ENCODE measurements around the gene TMTC1.

DNA sequence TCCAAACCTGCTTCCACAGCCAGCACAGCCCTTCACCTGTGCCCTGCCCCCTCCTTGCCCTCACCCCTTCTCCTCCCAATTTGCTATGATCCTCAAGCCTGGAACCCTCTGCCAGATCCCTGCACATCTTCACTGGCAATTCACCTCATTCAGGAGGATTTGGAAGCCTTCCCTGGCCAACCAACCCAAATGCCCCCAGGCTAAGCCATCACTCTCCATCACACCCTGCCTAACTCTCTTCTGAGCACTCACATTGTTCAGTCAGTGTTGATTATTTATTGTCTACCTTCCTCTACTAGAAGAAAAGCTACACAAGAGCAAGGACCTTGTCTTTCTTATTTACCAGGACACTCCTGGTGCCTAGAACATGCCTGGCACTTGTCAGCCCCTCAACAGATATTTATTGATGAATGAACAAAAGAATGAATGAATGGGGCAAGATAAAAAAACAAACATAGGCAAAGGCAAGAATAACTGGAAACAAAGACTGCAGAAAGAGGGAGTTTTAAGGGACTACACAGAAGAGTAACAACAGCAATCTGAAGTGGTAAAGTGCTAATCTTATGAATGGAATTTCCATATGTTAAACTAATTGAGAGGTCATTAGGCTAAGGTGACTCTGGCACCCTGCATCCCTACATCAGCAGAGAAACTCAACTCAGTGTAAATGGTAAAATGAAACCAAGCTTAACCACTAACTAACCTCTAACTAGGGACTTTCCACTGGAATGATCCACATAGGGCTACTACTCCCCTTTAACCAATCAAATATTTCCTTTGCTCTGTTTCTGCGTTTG lies 33.4 kb downstream of the TMTC1 start:
- TF ChIP-seq, protein P1, sequence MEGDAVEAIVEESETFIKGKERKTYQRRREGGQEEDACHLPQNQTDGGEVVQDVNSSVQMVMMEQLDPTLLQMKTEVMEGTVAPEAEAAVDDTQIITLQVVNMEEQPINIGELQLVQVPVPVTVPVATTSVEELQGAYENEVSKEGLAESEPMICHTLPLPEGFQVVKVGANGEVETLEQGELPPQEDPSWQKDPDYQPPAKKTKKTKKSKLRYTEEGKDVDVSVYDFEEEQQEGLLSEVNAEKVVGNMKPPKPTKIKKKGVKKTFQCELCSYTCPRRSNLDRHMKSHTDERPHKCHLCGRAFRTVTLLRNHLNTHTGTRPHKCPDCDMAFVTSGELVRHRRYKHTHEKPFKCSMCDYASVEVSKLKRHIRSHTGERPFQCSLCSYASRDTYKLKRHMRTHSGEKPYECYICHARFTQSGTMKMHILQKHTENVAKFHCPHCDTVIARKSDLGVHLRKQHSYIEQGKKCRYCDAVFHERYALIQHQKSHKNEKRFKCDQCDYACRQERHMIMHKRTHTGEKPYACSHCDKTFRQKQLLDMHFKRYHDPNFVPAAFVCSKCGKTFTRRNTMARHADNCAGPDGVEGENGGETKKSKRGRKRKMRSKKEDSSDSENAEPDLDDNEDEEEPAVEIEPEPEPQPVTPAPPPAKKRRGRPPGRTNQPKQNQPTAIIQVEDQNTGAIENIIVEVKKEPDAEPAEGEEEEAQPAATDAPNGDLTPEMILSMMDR (IDR thresholded peaks at IDR 0.05), result no peak
- TF ChIP-seq POLR2AphosphoS5 (IDR thresholded peaks at IDR 0.05), result no peak
- no peak for TF ChIP-seq POLR2A (IDR thresholded peaks at IDR 0.05; ENCODE audit: low read depth)
